ENCODE data around the gene APLP1. TPM values are rescaled to one million over a fixed set of nuclear protein-coding genes. Genes with fewer than 3 reads are reported as not detected.

Gene APLP1
- total RNA-seq, 1 experiment from 2014 or later = 14.9 TPM

GRCh38 chr19:35860818-35861639, 7.3 kb upstream of the APLP1 start:
- Histone ChIP-seq H3K4me3 (ENCODE audit: low read depth, low read length, poor library complexity, severe bottlenecking) (no peak overlapping the region), H3K27ac (ENCODE audit: low read depth, low read length, poor library complexity, severe bottlenecking) (no peak overlapping the region), H3K4me1 (ENCODE audit: insufficient read depth, low read length, poor library complexity, severe bottlenecking) (peaks cover 7% of the 10 kb centered on the region), H3K27me3 (replicated peaks; ENCODE audit: insufficient read depth, low read depth, low read length, poor library complexity) (peaks cover 12% of the 10 kb centered on the region), H3K36me3 (ENCODE audit: insufficient read depth, low read length, poor library complexity, severe bottlenecking) (no peaks in the 10 kb centered on the region), H3K9me3 (ENCODE audit: low read depth, low read length, poor library complexity, severe bottlenecking) (no peaks in the 10 kb centered on the region)
- CTCF ChIA-PET = no interaction called here
- intact Hi-C loops (cut with micrococcal nuclease; ENCODE audit: unreplicated experiment) = no loop called here
- no TSS peak for BruUV-seq (replicated peaks)
- TF ChIP-seq, protein P1, sequence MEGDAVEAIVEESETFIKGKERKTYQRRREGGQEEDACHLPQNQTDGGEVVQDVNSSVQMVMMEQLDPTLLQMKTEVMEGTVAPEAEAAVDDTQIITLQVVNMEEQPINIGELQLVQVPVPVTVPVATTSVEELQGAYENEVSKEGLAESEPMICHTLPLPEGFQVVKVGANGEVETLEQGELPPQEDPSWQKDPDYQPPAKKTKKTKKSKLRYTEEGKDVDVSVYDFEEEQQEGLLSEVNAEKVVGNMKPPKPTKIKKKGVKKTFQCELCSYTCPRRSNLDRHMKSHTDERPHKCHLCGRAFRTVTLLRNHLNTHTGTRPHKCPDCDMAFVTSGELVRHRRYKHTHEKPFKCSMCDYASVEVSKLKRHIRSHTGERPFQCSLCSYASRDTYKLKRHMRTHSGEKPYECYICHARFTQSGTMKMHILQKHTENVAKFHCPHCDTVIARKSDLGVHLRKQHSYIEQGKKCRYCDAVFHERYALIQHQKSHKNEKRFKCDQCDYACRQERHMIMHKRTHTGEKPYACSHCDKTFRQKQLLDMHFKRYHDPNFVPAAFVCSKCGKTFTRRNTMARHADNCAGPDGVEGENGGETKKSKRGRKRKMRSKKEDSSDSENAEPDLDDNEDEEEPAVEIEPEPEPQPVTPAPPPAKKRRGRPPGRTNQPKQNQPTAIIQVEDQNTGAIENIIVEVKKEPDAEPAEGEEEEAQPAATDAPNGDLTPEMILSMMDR (conservative IDR thresholded peaks at IDR 0.05; ENCODE audit: low read depth, low read length) = no peak
- TF ChIP-seq EZH2 (IDR thresholded peaks at IDR 0.05; ENCODE audit: borderline replicate concordance, low read depth, low read length, poor library complexity, severe bottlenecking) = no peak
- POLR2A ChIA-PET (ENCODE audit: low non-redundant PET) = no interaction called here
- no peak for DNase-seq (ENCODE audit: low spot score)

GRCh38 chr19:35861640-35862160, 6.7 kb upstream of the APLP1 start:
- TF ChIP-seq, protein P1 (conservative IDR thresholded peaks at IDR 0.05; ENCODE audit: low read depth, low read length) = no peak
- TF ChIP-seq EZH2 (IDR thresholded peaks at IDR 0.05; ENCODE audit: borderline replicate concordance, low read depth, low read length, poor library complexity, severe bottlenecking) = no peak
- Histone ChIP-seq H3K9me3 (ENCODE audit: low read depth, low read length, poor library complexity, severe bottlenecking) (no peaks in the 10 kb centered on the region), H3K4me1 (ENCODE audit: insufficient read depth, low read length, poor library complexity, severe bottlenecking) (no peaks in the 10 kb centered on the region), H3K27ac (ENCODE audit: low read depth, low read length, poor library complexity, severe bottlenecking) (no peak overlapping the region), H3K27me3 (replicated peaks; ENCODE audit: insufficient read depth, low read depth, low read length, poor library complexity) (peaks cover 10% of the 10 kb centered on the region), H3K4me3 (ENCODE audit: low read depth, low read length, poor library complexity, severe bottlenecking) (no peak overlapping the region), H3K36me3 (ENCODE audit: insufficient read depth, low read length, poor library complexity, severe bottlenecking) (no peaks in the 10 kb centered on the region)
- intact Hi-C loops (cut with micrococcal nuclease; ENCODE audit: unreplicated experiment) = no loop called here
- POLR2A ChIA-PET (ENCODE audit: low non-redundant PET) = no interaction called here
- CTCF ChIA-PET = no interaction called here
- no TSS peak for BruUV-seq (replicated peaks)
- DNase-seq (ENCODE audit: low spot score) = no peak

DNA sequence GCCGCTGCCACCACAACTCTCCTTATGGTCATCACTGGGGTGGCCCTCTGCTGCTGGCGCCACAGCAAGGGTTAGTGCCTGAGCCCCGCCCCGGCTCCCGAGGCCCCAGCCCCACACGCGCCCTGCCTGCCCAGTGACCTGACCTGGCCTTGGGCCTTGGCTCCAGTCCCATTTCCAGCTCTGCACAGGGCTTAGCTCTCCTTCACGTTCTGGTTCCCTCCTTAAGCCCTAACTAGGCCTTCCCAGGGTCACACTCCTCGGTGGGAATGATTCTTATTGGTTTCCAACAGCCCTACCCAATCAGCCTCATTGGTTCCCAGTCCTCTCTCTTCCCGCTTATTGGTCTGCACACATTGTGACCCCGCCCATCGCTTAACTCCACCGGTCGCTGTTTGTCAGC, 5.8 kb upstream of the APLP1 start:
- Histone ChIP-seq H3K36me3 (ENCODE audit: insufficient read depth, low read length, poor library complexity, severe bottlenecking) (no peaks in the 10 kb centered on the region), H3K27me3 (replicated peaks; ENCODE audit: insufficient read depth, low read depth, low read length, poor library complexity) (peaks cover 3% of the 10 kb centered on the region), H3K27ac (ENCODE audit: low read depth, low read length, poor library complexity, severe bottlenecking) (no peak overlapping the region), H3K9me3 (ENCODE audit: low read depth, low read length, poor library complexity, severe bottlenecking) (no peaks in the 10 kb centered on the region), H3K4me3 (ENCODE audit: low read depth, low read length, poor library complexity, severe bottlenecking) (no peak overlapping the region), H3K4me1 (ENCODE audit: insufficient read depth, low read length, poor library complexity, severe bottlenecking) (no peaks in the 10 kb centered on the region)
- TF ChIP-seq, protein P1 (conservative IDR thresholded peaks at IDR 0.05; ENCODE audit: low read depth, low read length) = no peak
- no peak for TF ChIP-seq EZH2 (IDR thresholded peaks at IDR 0.05; ENCODE audit: borderline replicate concordance, low read depth, low read length, poor library complexity, severe bottlenecking)
- intact Hi-C loops (cut with micrococcal nuclease; ENCODE audit: unreplicated experiment) = no loop called here
- ChIA-PET CTCF (no interaction called here), POLR2A (ENCODE audit: low non-redundant PET) (no interaction called here)
- no TSS peak for BruUV-seq (replicated peaks)
- no peak for DNase-seq (ENCODE audit: low spot score)
